ENCODE data around the gene DYNLL2.
"Not testable (repeated sequence)": the region's sequence is repeated elsewhere in the genome, so short reads cannot be mapped to it uniquely, and the experiment has no call there.

The DYNLL2 gene

GRCh38 chr17:58117382-58117781, 34.2 kb downstream of the DYNLL2 start:
- Histone ChIP-seq H3K9me3 (ENCODE audit: control insufficient read depth, low read length) (no peaks in the 10 kb centered on the region), H3K27ac (ENCODE audit: insufficient read depth, low read length, poor library complexity, severe bottlenecking) (no peak overlapping the region), H3K4me3 (ENCODE audit: insufficient read depth, low read depth, low read length, poor library complexity, severe bottlenecking) (no peak overlapping the region), H3K4me1 (ENCODE audit: control insufficient read depth, insufficient read depth, low read length, poor library complexity, severe bottlenecking) (no peaks in the 10 kb centered on the region), H3K27me3 (replicated peaks; ENCODE audit: control insufficient read depth, insufficient read depth, low read length, poor library complexity, severe bottlenecking) (no peaks in the 10 kb centered on the region), H3K36me3 (ENCODE audit: control insufficient read depth, insufficient read depth, low read length) (no peaks in the 10 kb centered on the region)
- no peak for DNase-seq

DNA sequence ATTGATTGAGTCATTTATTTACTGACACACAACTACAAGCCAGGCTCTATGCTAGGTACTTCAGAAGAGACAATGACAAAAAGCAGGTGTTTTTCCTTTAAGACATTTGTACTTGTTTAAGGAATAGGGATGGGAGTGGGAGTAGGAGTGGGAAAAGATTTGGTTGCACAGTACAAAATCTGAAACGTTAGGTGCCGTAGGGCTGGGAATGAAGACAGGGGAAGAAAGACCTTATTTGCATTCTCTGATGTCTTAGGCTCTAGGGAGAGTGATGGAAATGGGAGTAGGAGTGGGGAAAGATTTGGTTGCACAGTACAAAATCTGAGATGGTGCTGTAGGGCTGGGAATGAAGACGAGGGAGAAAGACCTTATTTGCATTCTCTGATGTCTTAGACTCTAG, 36.3 kb downstream of the DYNLL2 start:
- no peak overlapping the region for H3K27ac ChIP-seq (ENCODE audit: insufficient read depth, low read length, poor library complexity, severe bottlenecking)
- DNase-seq: no peak
- no peak overlapping the region for H3K4me3 ChIP-seq (ENCODE audit: insufficient read depth, low read depth, low read length, poor library complexity, severe bottlenecking)
- H3K4me1 ChIP-seq (ENCODE audit: control insufficient read depth, insufficient read depth, low read length, poor library complexity, severe bottlenecking): no peaks in the 10 kb centered on the region
- no peaks in the 10 kb centered on the region for H3K36me3 ChIP-seq (ENCODE audit: control insufficient read depth, insufficient read depth, low read length)
- no peaks in the 10 kb centered on the region for H3K27me3 ChIP-seq (replicated peaks; ENCODE audit: control insufficient read depth, insufficient read depth, low read length, poor library complexity, severe bottlenecking)
- no peaks in the 10 kb centered on the region for H3K9me3 ChIP-seq (ENCODE audit: control insufficient read depth, low read length)

DNA sequence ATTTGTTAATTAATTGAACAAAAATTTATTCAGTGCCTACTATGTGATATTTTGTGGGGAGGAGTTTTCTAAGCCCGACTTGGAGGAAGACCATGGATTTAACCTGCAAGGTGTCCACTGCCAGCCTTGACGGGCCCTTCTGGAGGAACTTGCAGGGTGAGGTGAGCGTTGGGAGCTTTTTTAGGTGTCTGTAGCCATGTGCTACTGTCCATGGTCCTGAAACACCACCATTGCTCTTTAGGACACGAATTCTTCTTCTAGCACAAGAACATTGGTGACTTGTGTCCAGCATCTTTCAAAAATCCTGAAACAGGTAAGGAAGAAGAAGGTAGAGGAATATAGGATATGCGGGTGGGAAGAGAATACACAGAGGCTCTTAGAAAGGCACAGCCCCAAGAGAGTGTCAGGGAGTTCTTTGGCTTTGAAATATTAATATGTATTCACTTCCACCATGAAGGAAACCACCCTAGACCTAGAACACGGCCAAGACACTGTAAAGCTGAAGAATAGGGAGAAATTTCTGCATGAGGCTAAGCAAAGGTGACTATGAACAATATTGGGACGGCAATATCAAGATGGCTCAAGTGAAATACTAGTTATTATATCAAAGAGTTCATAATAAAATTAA, 37.1 kb downstream of the DYNLL2 start:
- H3K27me3 ChIP-seq (replicated peaks; ENCODE audit: control insufficient read depth, insufficient read depth, low read length, poor library complexity, severe bottlenecking): no peaks in the 10 kb centered on the region
- no peaks in the 10 kb centered on the region for H3K4me1 ChIP-seq (ENCODE audit: control insufficient read depth, insufficient read depth, low read length, poor library complexity, severe bottlenecking)
- H3K4me3 ChIP-seq (ENCODE audit: insufficient read depth, low read depth, low read length, poor library complexity, severe bottlenecking): no peak overlapping the region
- H3K36me3 ChIP-seq (ENCODE audit: control insufficient read depth, insufficient read depth, low read length): no peaks in the 10 kb centered on the region
- no peaks in the 10 kb centered on the region for H3K9me3 ChIP-seq (ENCODE audit: control insufficient read depth, low read length)
- DNase-seq: peak in 1 of 3 donors; percentile 27
- H3K27ac ChIP-seq (ENCODE audit: insufficient read depth, low read length, poor library complexity, severe bottlenecking): no peak overlapping the region

GRCh38 chr17:58121925-58122324, 38.7 kb downstream of the DYNLL2 start:
- DNase-seq: peak in 2 of 3 donors; percentile 9 to 25
- Histone ChIP-seq H3K27me3 (replicated peaks; ENCODE audit: control insufficient read depth, insufficient read depth, low read length, poor library complexity, severe bottlenecking) (no peaks in the 10 kb centered on the region), H3K27ac (ENCODE audit: insufficient read depth, low read length, poor library complexity, severe bottlenecking) (no peak overlapping the region), H3K4me3 (ENCODE audit: insufficient read depth, low read depth, low read length, poor library complexity, severe bottlenecking) (no peak overlapping the region), H3K36me3 (ENCODE audit: control insufficient read depth, insufficient read depth, low read length) (no peaks in the 10 kb centered on the region), H3K9me3 (ENCODE audit: control insufficient read depth, low read length) (no peaks in the 10 kb centered on the region), H3K4me1 (ENCODE audit: control insufficient read depth, insufficient read depth, low read length, poor library complexity, severe bottlenecking) (no peaks in the 10 kb centered on the region)

DNA sequence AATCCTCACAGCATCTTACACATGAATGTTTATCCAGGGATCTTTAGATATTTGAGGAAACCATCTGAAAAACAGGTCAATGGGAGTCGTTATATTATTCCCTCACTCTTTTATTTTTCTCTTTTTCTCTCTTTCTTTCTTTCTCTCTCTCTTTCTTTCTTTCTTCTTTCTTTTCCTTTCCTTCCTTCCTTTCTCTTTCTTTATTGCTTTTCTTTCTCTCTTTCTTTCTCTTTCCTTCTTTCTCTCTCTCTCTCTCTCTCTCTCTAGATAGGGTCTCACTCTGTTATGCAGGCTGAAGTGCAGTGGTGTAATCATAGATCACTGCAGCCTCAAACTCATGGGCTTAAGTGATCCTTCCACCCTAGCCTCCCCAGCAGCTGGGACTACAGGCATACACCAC, 44.6 kb downstream of the DYNLL2 start:
- Histone ChIP-seq H3K27ac (ENCODE audit: insufficient read depth, low read length, poor library complexity, severe bottlenecking) (no peak overlapping the region), H3K9me3 (ENCODE audit: control insufficient read depth, low read length) (no peaks in the 10 kb centered on the region), H3K4me3 (ENCODE audit: insufficient read depth, low read depth, low read length, poor library complexity, severe bottlenecking) (no peak overlapping the region), H3K27me3 (replicated peaks; ENCODE audit: control insufficient read depth, insufficient read depth, low read length, poor library complexity, severe bottlenecking) (no peaks in the 10 kb centered on the region), H3K4me1 (ENCODE audit: control insufficient read depth, insufficient read depth, low read length, poor library complexity, severe bottlenecking) (no peaks in the 10 kb centered on the region), H3K36me3 (ENCODE audit: control insufficient read depth, insufficient read depth, low read length) (no peaks in the 10 kb centered on the region)
- DNase-seq: no peak

DNA sequence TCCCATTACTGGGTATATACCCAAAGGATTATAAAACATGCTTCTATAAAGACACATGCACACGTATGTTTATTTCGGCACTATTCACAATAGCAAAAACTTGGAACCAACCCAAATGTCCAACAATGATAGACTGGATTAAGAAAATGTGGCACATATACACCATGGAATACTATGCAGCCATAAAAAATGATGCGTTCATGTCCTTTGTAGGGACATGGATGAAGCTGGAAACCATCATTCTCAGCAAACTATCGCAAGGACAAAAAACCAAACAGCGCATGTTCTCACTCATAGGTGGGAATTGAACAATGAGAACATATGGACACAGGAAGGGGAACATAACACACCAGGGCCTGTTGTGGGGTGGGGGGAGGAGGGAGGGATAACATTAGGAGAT, 49.5 kb downstream of the DYNLL2 start:
- not testable (repeated sequence) for H3K4me3 ChIP-seq (ENCODE audit: insufficient read depth, low read depth, low read length, poor library complexity, severe bottlenecking); H3K27me3 ChIP-seq (replicated peaks; ENCODE audit: control insufficient read depth, insufficient read depth, low read length, poor library complexity, severe bottlenecking); H3K9me3 ChIP-seq (ENCODE audit: control insufficient read depth, low read length); H3K36me3 ChIP-seq (ENCODE audit: control insufficient read depth, insufficient read depth, low read length); H3K4me1 ChIP-seq (ENCODE audit: control insufficient read depth, insufficient read depth, low read length, poor library complexity, severe bottlenecking); DNase-seq; H3K27ac ChIP-seq (ENCODE audit: insufficient read depth, low read length, poor library complexity, severe bottlenecking)

DNA sequence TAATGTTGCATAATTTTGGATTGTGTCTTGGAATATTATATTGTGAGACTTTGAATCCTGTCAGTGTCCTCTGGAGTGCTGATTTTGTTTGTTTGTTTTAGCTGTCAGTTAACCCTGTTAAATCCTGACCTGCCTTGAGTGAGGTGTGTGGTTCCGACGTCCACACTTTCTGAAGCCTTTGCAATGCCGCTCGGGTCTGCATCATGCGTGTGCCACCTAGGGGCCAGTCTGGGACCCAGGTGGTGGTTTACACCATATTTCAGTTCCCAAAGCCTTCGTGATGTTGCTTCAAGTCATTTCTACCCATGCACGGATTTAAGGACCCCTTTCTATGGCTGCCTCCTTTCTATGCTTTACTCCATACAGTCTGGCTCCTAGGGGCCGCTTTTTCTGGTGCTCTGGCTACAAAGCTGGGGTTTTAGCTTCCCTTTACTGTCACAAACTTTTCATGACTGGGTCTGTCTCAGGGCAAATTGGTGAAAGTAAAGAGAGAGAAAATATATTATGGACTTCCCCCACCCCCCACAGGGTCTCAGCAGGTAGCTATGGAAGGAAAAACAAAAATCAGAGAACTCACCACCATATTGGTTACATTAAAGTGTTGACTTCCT, 53.6 kb downstream of the DYNLL2 start:
- H3K27ac ChIP-seq (ENCODE audit: insufficient read depth, low read length, poor library complexity, severe bottlenecking): no peak overlapping the region
- no peaks in the 10 kb centered on the region for H3K36me3 ChIP-seq (ENCODE audit: control insufficient read depth, insufficient read depth, low read length)
- H3K4me1 ChIP-seq (ENCODE audit: control insufficient read depth, insufficient read depth, low read length, poor library complexity, severe bottlenecking): no peaks in the 10 kb centered on the region
- no peak for DNase-seq
- H3K4me3 ChIP-seq (ENCODE audit: insufficient read depth, low read depth, low read length, poor library complexity, severe bottlenecking): no peak overlapping the region
- H3K27me3 ChIP-seq (replicated peaks; ENCODE audit: control insufficient read depth, insufficient read depth, low read length, poor library complexity, severe bottlenecking): no peaks in the 10 kb centered on the region
- no peaks in the 10 kb centered on the region for H3K9me3 ChIP-seq (ENCODE audit: control insufficient read depth, low read length)

- no peaks in the 10 kb centered on the region for H3K27me3 ChIP-seq (replicated peaks; ENCODE audit: control insufficient read depth, insufficient read depth, low read length, poor library complexity, severe bottlenecking)
- no peaks in the 10 kb centered on the region for H3K4me1 ChIP-seq (ENCODE audit: control insufficient read depth, insufficient read depth, low read length, poor library complexity, severe bottlenecking)
- DNase-seq: no peak
- peaks cover 3% of the 10 kb centered on the region for H3K9me3 ChIP-seq (ENCODE audit: control insufficient read depth, low read length)
- H3K4me3 ChIP-seq (ENCODE audit: insufficient read depth, low read depth, low read length, poor library complexity, severe bottlenecking): no peak overlapping the region
- no peaks in the 10 kb centered on the region for H3K36me3 ChIP-seq (ENCODE audit: control insufficient read depth, insufficient read depth, low read length)
- H3K27ac ChIP-seq (ENCODE audit: insufficient read depth, low read length, poor library complexity, severe bottlenecking): no peak overlapping the region
These were observed 58.3 kb downstream of the DYNLL2 start for GRCh38 chr17:58141505-58141904.

- not testable (repeated sequence) for DNase-seq; H3K4me1 ChIP-seq (ENCODE audit: control insufficient read depth, insufficient read depth, low read length, poor library complexity, severe bottlenecking); H3K36me3 ChIP-seq (ENCODE audit: control insufficient read depth, insufficient read depth, low read length); H3K4me3 ChIP-seq (ENCODE audit: insufficient read depth, low read depth, low read length, poor library complexity, severe bottlenecking); H3K27ac ChIP-seq (ENCODE audit: insufficient read depth, low read length, poor library complexity, severe bottlenecking); H3K27me3 ChIP-seq (replicated peaks; ENCODE audit: control insufficient read depth, insufficient read depth, low read length, poor library complexity, severe bottlenecking); H3K9me3 ChIP-seq (ENCODE audit: control insufficient read depth, low read length)
These were observed 60.1 kb downstream of the DYNLL2 start for GRCh38 chr17:58143335-58143734.

GRCh38 chr17:58144801-58145200, 61.6 kb downstream of the DYNLL2 start:
- H3K27ac ChIP-seq (ENCODE audit: insufficient read depth, low read length, poor library complexity, severe bottlenecking): no peak overlapping the region
- DNase-seq: no peak

More at GRCh38 chr17:58144801-58145200, 61.6 kb downstream of the DYNLL2 start:
- peaks cover 3% of the 10 kb centered on the region for H3K9me3 ChIP-seq (ENCODE audit: control insufficient read depth, low read length)
- no peaks in the 10 kb centered on the region for H3K4me1 ChIP-seq (ENCODE audit: control insufficient read depth, insufficient read depth, low read length, poor library complexity, severe bottlenecking)
- no peaks in the 10 kb centered on the region for H3K36me3 ChIP-seq (ENCODE audit: control insufficient read depth, insufficient read depth, low read length)
- no peak overlapping the region for H3K4me3 ChIP-seq (ENCODE audit: insufficient read depth, low read depth, low read length, poor library complexity, severe bottlenecking)
- no peaks in the 10 kb centered on the region for H3K27me3 ChIP-seq (replicated peaks; ENCODE audit: control insufficient read depth, insufficient read depth, low read length, poor library complexity, severe bottlenecking)

Data from effector memory CD4-positive, alpha-beta T cell (primary cell).